GM04504 (cell line): ENCODE results near the gene NACC2.

Experiments used
- DNase-seq: peaks from one replicate; pipeline ENCODE4 v3.0.0-alpha.2; 2012; ENCODE audit warnings: low read depth

The NACC2 gene

GRCh38 chr9:136095070-136096058 lies at the start of gene NACC2:
TSS of gene NACC2 (minus strand) at chr9:136095289. CDS start at chr9:136050521, 44,768 bp downstream.
- DNase-seq = no peak

GRCh38 chr9:136144450-136144849 lies 49.4 kb upstream of the NACC2 start:
- DNase-seq = no peak

GRCh38 chr9:136143215-136144001 lies 48.3 kb upstream of the NACC2 start:
- DNase-seq = no peak

GRCh38 chr9:136142859-136143214 lies 47.7 kb upstream of the NACC2 start:
- no peak for DNase-seq

GRCh38 chr9:136142414-136142796 lies 47.3 kb upstream of the NACC2 start:
- no peak for DNase-seq

- DNase-seq = no peak
Observed at GRCh38 chr9:136141682-136142413, 46.8 kb upstream of the NACC2 start.

GRCh38 chr9:136140966-136141365 lies 45.9 kb upstream of the NACC2 start:
- no peak for DNase-seq

GRCh38 chr9:136140046-136140445 lies 45.0 kb upstream of the NACC2 start:
- no peak for DNase-seq

- no peak for DNase-seq
Observed at GRCh38 chr9:136138566-136138965, 43.5 kb upstream of the NACC2 start.

- no peak for DNase-seq
Observed at GRCh38 chr9:136137321-136138265, 42.5 kb upstream of the NACC2 start.

GRCh38 chr9:136136127-136136925 lies 41.2 kb upstream of the NACC2 start:
- no peak for DNase-seq

GRCh38 chr9:136135326-136136126 lies 40.4 kb upstream of the NACC2 start:
- no peak for DNase-seq

- no peak for DNase-seq
Observed at GRCh38 chr9:136133959-136134484, 38.9 kb upstream of the NACC2 start.

- no peak for DNase-seq
Observed at GRCh38 chr9:136133191-136133958, 38.3 kb upstream of the NACC2 start.

- no peak for DNase-seq
Observed at GRCh38 chr9:136132512-136133050, 37.5 kb upstream of the NACC2 start.

GRCh38 chr9:136131629-136132511 lies 36.8 kb upstream of the NACC2 start:
- DNase-seq = no peak

- no peak for DNase-seq
Observed at GRCh38 chr9:136129176-136129575, 34.1 kb upstream of the NACC2 start.
